D341Med (cell line): ENCODE measurements around the gene EGR1.
"Not testable (repeated sequence)": the region's sequence is repeated elsewhere in the genome, so short reads cannot be mapped to it uniquely, and the experiment has no call there.

Source experiments
- DNase-seq: peaks from one replicate; pipeline ENCODE4 v3.0.0; 2012; ENCODE audit warnings: low spot score

The EGR1 gene

GRCh38 chr5:138507485-138507884 is 42.2 kb downstream of the EGR1 start:
- not testable (repeated sequence) for DNase-seq

GRCh38 chr5:138508958-138509357 is 43.7 kb downstream of the EGR1 start:
- DNase-seq, result no peak

- DNase-seq, result no peak
Measured at GRCh38 chr5:138514021-138514420, 48.7 kb downstream of the EGR1 start.

GRCh38 chr5:138515556-138516245 is 50.4 kb downstream of the EGR1 start:
- DNase-seq, result no peak

- DNase-seq, result no peak
Measured at GRCh38 chr5:138517437-138517836, 52.2 kb downstream of the EGR1 start.
